Peyer's patch (tissue), 4 donors: ENCODE data around the gene NXF2. TPM values are rescaled to one million over a fixed set of nuclear protein-coding genes. Genes with fewer than 3 reads are reported as not detected.

Source experiments
- DNase-seq, 3 donors: peaks; one replicate each; pipeline ENCODE4 v3.0.0-alpha.2; 2017 to 2019
- H3K27ac ChIP-seq, 4 donors: fragments of 200-600 bp; sonication (generic); one replicate each; pipeline ENCODE4 v1.5.1; 2016 to 2019
- H3K27me3 ChIP-seq, 2 donors: fragments of 200-600 bp; sonication (generic); one replicate each; pipeline ENCODE4 v1.5.1; 2019
- H3K36me3 ChIP-seq, 3 donors: fragments of 200-600 bp; sonication (generic); one replicate each; pipeline ENCODE4 v1.5.1; 2016 to 2019
- H3K4me1 ChIP-seq, 4 donors: fragments of 200-600 bp; sonication (generic); one replicate each; pipeline ENCODE4 v1.5.1; 2016 to 2019
- H3K4me3 ChIP-seq, 4 donors: fragments of 200-600 bp; sonication (generic); 1 replicate in 3 of 4; 2 replicates in 1 of 4; pipeline ENCODE4 v1.5.1; 2016 to 2019; ENCODE audit warnings: mild to moderate bottlenecking in 1 of 4
- H3K9me3 ChIP-seq, 4 donors: fragments of 200-600 bp; sonication (generic); one replicate each; pipeline ENCODE4 v1.5.1; 2016 to 2019; ENCODE audit warnings: mild to moderate bottlenecking in 1 of 4
- POLR2A ChIP-seq, 2 donors: fragments of 450-650 bp; IDR thresholded peaks; one replicate each; pipeline ENCODE4 v1.5.1; 2017; ENCODE audit warnings: antibody characterized with exemption in 2 of 2, mild to moderate bottlenecking in 2 of 2, moderate library complexity in 2 of 2
- total RNA-seq, 4 donors: library from RNA; depleted of rRNA; stranded (reverse); fragments of >200 nt; gene quantifications; one replicate each; pipeline ENCODE4 v1.1.0, GENCODE V29; 2016
- TF ChIP-seq, protein P1 (sequence below), 6 experiments: fragments of 450-650 bp in 4 of 6; fragments of 200-600 bp in 2 of 6; sonication (generic) in 1 of 6; IDR thresholded peaks; one replicate each; pipeline ENCODE4 v1.5.1; 2017 to 2019; ENCODE audit warnings: antibody characterized with exemption in 6 of 6, mild to moderate bottlenecking in 3 of 6, moderate library complexity in 1 of 6

The NXF2 gene
- total RNA-seq, 4 donors from 2014 or later: not detected

DNA sequence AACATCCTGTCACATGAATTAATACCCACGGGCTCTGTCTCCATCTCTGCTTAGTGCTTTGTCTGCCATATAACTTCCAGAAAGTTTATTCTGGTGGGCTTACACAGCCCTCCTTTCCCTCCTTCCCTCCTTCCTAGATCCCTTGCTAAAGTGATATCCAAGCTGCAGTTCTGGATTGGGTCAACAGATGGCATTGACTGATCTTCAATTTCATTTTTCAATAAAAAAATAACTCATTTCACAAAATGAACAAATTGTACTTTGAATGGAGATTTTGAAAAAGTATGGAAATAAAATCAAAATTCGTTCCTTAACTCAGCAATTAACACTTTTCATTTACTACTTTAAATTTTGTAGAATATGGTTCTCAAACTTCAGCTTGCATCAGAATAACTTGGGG, 94.9 kb downstream of the NXF2 start:
- Histone ChIP-seq H3K9me3 (no peaks in the 10 kb centered on the region), H3K27ac (no peak overlapping the region), H3K4me3 (no peak overlapping the region), H3K4me1 (no peaks in the 10 kb centered on the region), H3K27me3 (no peaks in the 10 kb centered on the region), H3K36me3 (no peaks in the 10 kb centered on the region)
- TF ChIP-seq POLR2A (IDR thresholded peaks at IDR 0.05): no peak
- TF ChIP-seq, protein P1, sequence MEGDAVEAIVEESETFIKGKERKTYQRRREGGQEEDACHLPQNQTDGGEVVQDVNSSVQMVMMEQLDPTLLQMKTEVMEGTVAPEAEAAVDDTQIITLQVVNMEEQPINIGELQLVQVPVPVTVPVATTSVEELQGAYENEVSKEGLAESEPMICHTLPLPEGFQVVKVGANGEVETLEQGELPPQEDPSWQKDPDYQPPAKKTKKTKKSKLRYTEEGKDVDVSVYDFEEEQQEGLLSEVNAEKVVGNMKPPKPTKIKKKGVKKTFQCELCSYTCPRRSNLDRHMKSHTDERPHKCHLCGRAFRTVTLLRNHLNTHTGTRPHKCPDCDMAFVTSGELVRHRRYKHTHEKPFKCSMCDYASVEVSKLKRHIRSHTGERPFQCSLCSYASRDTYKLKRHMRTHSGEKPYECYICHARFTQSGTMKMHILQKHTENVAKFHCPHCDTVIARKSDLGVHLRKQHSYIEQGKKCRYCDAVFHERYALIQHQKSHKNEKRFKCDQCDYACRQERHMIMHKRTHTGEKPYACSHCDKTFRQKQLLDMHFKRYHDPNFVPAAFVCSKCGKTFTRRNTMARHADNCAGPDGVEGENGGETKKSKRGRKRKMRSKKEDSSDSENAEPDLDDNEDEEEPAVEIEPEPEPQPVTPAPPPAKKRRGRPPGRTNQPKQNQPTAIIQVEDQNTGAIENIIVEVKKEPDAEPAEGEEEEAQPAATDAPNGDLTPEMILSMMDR (IDR thresholded peaks at IDR 0.05): no peak
- no peak for DNase-seq

GRCh38 chrX:102345916-102346315, 98.9 kb downstream of the NXF2 start:
- TF ChIP-seq POLR2A (IDR thresholded peaks at IDR 0.05): no peak
- TF ChIP-seq, protein P1 (IDR thresholded peaks at IDR 0.05): peak; percentile 35 to 60 (median 57)
- Histone ChIP-seq H3K4me1 (no peaks in the 10 kb centered on the region), H3K4me3 (no peak overlapping the region), H3K9me3 (no peaks in the 10 kb centered on the region), H3K36me3 (no peaks in the 10 kb centered on the region), H3K27me3 (no peaks in the 10 kb centered on the region), H3K27ac (no peak overlapping the region)
- peak; percentile 39 to 89 (median 74) for DNase-seq

Other genes starting within 250 kb of the NXF2 start
- gene TCEAL2, start 121.5 kb upstream of the NXF2 start, total RNA-seq: not detected
- not detected for gene TCEAL6, start 104.7 kb upstream of the NXF2 start, total RNA-seq
- gene BEX5, start 91.2 kb upstream of the NXF2 start, total RNA-seq: not detected
- gene TCP11X1, start 31.9 kb upstream of the NXF2 start, total RNA-seq: not detected
- not detected for gene NXF2B, start 192.8 kb downstream of the NXF2 start, total RNA-seq
- gene TCP11X2, start 224.6 kb downstream of the NXF2 start, total RNA-seq: not detected